ENCODE results near the gene OR52L1.
"Not testable (repeated sequence)": the region's sequence is repeated elsewhere in the genome, so short reads cannot be mapped to it uniquely, and the experiment has no call there.

Gene OR52L1

DNA sequence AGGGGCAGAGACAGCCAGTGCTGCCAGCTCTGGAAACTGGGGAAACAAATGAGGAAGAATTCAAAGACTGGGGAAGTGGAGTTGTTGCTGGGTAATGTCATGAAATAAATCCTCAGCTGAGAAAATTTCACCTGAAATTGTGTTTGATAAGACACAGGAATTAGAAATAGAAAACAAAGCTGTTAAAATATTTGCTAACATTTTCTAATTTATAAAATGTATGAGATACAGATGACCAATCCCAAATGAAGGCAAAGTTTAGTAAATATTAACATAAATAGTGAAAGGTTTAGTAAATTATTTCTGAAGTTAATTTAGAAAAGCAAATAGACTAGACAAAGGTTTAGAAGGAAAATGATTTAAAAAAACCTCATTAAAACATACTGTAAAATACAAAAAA, 18.4 kb downstream of the OR52L1 start, which contains the start of gene OR56A5:
Gene OR56A5 (minus strand): TSS at position 101 of the 400 bp plus-strand sequence. CDS start 0 bp downstream, at position 101.
- Histone ChIP-seq H3K36me3 (ENCODE audit: control insufficient read depth, insufficient read depth, low read length) (no peaks in the 10 kb centered on the region), H3K4me3 (replicated peaks; ENCODE audit: low read depth, low read length) (no peak within 1 kb of the TSS), H3K27me3 (replicated peaks; ENCODE audit: control insufficient read depth, insufficient read depth, low read length) (no peaks in the 10 kb centered on the region; the same call in 1 of the 2 replicates)
- TF ChIP-seq, protein P1, sequence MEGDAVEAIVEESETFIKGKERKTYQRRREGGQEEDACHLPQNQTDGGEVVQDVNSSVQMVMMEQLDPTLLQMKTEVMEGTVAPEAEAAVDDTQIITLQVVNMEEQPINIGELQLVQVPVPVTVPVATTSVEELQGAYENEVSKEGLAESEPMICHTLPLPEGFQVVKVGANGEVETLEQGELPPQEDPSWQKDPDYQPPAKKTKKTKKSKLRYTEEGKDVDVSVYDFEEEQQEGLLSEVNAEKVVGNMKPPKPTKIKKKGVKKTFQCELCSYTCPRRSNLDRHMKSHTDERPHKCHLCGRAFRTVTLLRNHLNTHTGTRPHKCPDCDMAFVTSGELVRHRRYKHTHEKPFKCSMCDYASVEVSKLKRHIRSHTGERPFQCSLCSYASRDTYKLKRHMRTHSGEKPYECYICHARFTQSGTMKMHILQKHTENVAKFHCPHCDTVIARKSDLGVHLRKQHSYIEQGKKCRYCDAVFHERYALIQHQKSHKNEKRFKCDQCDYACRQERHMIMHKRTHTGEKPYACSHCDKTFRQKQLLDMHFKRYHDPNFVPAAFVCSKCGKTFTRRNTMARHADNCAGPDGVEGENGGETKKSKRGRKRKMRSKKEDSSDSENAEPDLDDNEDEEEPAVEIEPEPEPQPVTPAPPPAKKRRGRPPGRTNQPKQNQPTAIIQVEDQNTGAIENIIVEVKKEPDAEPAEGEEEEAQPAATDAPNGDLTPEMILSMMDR (IDR thresholded peaks at IDR 0.05; ENCODE audit: insufficient read depth, low read length, poor library complexity, severe bottlenecking): no peak
- no peak for DNase-seq (ENCODE audit: extremely low read depth, insufficient read length)

DNA sequence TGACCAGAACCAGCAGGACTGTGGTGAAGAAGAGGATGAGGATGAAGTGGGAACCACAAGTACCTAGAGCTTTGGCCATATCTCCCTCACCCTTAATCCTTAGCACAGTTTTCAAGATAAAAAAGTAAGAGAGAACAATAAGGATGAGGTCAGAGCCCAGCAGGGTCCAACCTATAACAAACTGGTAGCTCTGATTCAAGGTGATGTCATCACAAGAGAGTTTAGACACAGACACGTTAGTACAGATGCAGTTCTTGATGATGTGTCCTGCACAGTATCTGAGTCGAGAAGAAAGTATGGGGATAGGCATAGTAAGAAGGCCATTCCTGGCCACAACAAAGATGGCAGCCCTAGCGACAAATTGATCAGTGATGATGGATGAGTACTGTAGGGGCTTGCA, 19.1 kb downstream of the OR52L1 start:
- Histone ChIP-seq H3K27me3 (replicated peaks; ENCODE audit: control insufficient read depth, insufficient read depth, low read length) (no peaks in the 10 kb centered on the region; the same call in 1 of the 2 replicates), H3K36me3 (ENCODE audit: control insufficient read depth, insufficient read depth, low read length) (no peaks in the 10 kb centered on the region), H3K4me3 (replicated peaks; ENCODE audit: low read depth, low read length) (no peak overlapping the region)
- no peak for DNase-seq (ENCODE audit: extremely low read depth, insufficient read length)
- TF ChIP-seq, protein P1 (IDR thresholded peaks at IDR 0.05; ENCODE audit: insufficient read depth, low read length, poor library complexity, severe bottlenecking): no peak

DNA sequence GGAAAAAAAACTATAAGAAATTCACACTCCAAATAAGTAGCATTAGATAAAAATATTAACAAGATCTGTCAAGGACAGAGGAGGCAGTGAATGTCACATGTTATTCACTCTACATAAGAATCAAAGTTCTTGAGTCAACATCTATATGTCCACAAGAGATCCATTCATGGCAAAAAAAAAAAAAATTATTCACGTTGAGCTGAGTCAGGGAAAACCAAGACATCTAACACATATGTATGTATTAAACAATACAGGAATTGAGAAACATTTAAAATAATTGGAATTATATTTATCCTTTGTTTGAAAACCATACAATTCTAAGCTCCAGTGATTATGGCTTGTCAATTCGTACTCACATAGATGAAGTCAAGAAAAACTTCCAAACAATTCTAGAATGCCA, 19.8 kb downstream of the OR52L1 start:
- DNase-seq (ENCODE audit: extremely low read depth, insufficient read length): no peak
- no peak overlapping the region for H3K4me3 ChIP-seq (replicated peaks; ENCODE audit: low read depth, low read length)
- TF ChIP-seq, protein P1 (IDR thresholded peaks at IDR 0.05; ENCODE audit: insufficient read depth, low read length, poor library complexity, severe bottlenecking): no peak
- H3K27me3 ChIP-seq (replicated peaks; ENCODE audit: control insufficient read depth, insufficient read depth, low read length): no peaks in the 10 kb centered on the region; the same call in 1 of the 2 replicates
- no peaks in the 10 kb centered on the region for H3K36me3 ChIP-seq (ENCODE audit: control insufficient read depth, insufficient read depth, low read length)

DNA sequence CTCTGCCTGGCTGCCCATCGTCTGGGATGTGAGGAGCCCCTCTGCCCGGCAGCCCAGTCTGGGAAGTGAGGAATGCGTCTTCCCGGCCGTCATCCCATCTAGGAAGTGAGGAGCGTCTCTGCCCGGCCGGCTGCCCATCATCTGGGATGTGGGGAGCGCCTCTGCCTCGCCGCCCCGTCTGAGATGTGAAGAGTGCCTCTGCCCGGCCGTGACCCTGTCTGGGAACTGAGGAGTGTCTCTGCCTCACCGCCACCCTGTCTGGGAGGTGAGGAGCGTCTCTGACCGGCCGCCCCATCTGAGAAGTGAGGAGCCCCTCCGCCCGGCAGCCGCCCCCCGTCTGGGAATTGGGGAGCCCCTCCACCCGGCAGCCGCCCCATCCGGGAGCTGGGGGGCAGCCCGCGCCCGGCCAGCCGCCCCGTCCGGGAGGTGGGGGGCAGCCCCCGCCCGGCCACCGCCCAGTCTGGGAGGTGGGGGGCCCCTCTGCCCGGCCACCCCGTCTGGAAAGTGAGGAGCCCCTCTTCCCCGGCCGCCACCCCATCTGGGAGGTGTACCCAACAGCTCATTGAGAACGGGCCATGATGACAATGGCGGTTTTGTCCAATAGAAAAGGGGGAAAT, 26.0 kb downstream of the OR52L1 start:
- not testable (repeated sequence) for DNase-seq (ENCODE audit: extremely low read depth, insufficient read length); H3K27me3 ChIP-seq (replicated peaks; ENCODE audit: control insufficient read depth, insufficient read depth, low read length); H3K4me3 ChIP-seq (replicated peaks; ENCODE audit: low read depth, low read length); H3K36me3 ChIP-seq (ENCODE audit: control insufficient read depth, insufficient read depth, low read length)

DNA sequence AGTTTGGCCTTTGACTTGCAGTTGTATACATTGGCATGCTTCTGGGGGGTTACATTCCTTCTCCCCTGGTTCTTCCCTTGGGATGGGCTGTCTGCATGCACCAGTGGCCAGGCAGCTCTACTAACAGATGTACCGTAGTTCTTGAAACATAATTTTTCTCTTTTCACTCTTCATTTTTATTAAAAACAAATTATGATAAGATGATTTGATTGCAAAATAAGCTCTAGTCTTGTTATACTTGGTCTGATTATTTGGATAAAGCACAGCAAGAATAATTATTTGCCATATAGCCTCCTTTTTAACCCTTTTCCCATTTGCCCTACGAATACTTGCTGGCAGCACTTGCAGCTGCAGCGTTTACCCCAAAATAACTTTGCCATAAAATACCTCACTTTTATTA, 31.2 kb downstream of the OR52L1 start:
- TF ChIP-seq, protein P1 (IDR thresholded peaks at IDR 0.05; ENCODE audit: insufficient read depth, low read length, poor library complexity, severe bottlenecking): no peak
- Histone ChIP-seq H3K4me3 (replicated peaks; ENCODE audit: low read depth, low read length) (no peak overlapping the region), H3K36me3 (ENCODE audit: control insufficient read depth, insufficient read depth, low read length) (no peaks in the 10 kb centered on the region), H3K27me3 (replicated peaks; ENCODE audit: control insufficient read depth, insufficient read depth, low read length) (no peaks in the 10 kb centered on the region)
- DNase-seq (ENCODE audit: extremely low read depth, insufficient read length): no peak

DNA sequence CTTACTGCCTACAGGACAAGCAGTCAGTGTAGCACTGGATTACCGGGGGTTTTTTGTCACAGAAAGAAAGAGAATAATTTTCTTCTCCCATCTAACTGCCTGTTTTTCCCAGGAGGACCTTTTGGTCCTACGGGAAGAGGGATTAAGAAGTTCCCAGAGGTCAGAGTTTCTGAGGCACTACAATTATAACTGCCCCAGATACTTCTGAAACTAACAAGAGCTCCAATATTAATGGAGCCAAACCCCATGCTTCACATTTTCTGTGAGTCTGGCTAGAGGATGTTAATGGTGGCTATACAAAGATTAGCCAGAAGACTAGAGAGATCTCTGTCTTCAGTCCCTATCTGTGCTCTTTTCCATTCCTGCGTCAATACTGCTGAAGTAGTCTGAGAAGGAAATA, 44.8 kb downstream of the OR52L1 start, which contains the start of gene OR56A3:
Gene OR56A3 (plus strand): TSS at position 301 of the 400 bp plus-strand sequence. CDS start 5,096 bp downstream, outside the sequence.
- TF ChIP-seq, protein P1 (IDR thresholded peaks at IDR 0.05; ENCODE audit: insufficient read depth, low read length, poor library complexity, severe bottlenecking): no peak
- DNase-seq (ENCODE audit: extremely low read depth, insufficient read length): no peak
- H3K36me3 ChIP-seq (ENCODE audit: control insufficient read depth, insufficient read depth, low read length): no peaks in the 10 kb centered on the region
- no peak within 1 kb of the TSS for H3K4me3 ChIP-seq (replicated peaks; ENCODE audit: low read depth, low read length)
- H3K27me3 ChIP-seq (replicated peaks; ENCODE audit: control insufficient read depth, insufficient read depth, low read length): no peaks in the 10 kb centered on the region
